HG03045 (cell line): Measurements from ENCODE around the gene PIPOX.

ENCODE experiments used
- ATAC-seq: cut with Tn5 transposase; IDR thresholded peaks from one replicate; pipeline ENCODE4 v1.9.1; 2021; ENCODE audit warnings: mild to moderate bottlenecking, moderate library complexity; ENCODE audit not compliant: unreplicated experiment

Gene PIPOX

DNA sequence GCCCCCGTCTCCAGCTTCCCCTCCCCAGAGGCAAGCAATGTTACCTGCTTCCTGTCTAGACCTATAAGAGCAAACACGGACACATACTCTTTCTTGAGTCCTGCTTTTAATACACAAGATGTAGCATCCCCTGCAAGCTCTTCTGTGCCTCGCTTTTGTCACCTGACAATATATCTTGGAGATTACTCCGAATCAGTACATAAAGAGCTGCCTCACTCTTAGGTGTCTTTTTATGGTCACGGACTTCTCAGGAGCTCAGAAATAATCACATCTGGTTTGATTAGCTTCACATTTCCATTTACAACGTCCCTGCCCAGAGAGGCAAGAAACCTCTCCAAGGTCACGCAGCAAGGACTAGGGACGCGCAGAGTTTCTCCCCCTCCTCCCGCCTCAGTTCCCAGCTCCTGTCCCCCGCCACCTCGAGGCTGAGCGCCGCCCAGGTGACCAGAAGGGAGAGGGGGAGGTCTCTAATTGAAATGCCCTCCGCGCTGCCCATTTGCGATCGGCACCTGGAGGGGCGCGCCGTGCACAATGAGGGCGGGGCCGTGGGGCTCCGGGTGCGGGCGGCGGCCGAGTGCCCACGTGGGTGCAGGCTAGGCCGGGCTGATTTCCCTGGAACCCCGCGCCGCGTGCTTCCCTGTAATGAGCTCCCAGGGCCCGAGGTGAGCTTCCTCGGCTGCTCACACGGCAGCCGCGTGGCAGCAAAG lies 23.3 kb upstream of the PIPOX start:
- ATAC-seq = no peak

GRCh38 chr17:29020576-29020975 lies 22.4 kb upstream of the PIPOX start:
- ATAC-seq = no peak

DNA sequence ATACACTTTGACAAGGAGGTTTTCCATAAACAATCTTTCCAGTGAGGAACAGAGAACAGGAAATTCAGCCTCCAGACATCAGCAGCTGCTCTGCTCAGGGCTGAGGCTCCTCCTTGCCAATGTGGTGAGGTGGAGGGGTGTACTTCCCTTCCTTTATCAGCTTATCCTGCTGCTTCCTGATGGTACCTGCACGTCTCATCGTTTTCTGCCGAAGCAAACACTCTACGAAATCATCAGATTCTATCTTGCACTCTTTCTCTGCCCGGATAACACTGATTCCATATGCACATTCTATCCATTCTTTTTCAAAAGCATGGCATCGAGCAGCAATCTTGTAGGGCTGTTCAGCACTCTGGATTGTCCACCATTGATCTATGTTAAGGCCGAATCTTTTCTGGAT lies 21.7 kb upstream of the PIPOX start:
- ATAC-seq = no peak

- ATAC-seq = no peak
Measured at GRCh38 chr17:29022074-29022473, 20.9 kb upstream of the PIPOX start.

GRCh38 chr17:29024316-29024952 lies 18.5 kb upstream of the PIPOX start:
- ATAC-seq = no peak

GRCh38 chr17:29031488-29031887 lies 11.5 kb upstream of the PIPOX start:
- no peak for ATAC-seq

GRCh38 chr17:29032013-29032856 lies 10.7 kb upstream of the PIPOX start:
- ATAC-seq = no peak

DNA sequence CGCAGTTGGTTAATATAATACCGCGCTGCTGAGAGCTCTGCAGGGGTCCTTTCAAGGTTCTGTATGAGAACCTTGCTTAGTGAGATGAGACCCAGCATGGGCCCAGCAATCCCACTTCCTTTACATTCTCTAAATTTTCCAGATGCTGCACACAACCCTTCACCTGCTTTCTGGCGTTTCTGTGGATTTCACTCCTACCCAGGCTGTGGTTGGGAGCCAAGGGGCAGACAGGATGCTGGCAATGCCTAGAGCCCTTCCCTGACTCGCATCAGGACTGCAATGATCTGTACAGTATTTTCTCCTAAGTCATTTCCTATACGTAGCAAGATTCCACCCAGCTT lies 10.1 kb upstream of the PIPOX start:
- ATAC-seq = no peak

GRCh38 chr17:29034510-29034909 lies 8.4 kb upstream of the PIPOX start:
- ATAC-seq = no peak

GRCh38 chr17:29036584-29036983 lies 6.4 kb upstream of the PIPOX start:
- no peak for ATAC-seq

- no peak for ATAC-seq
Measured at GRCh38 chr17:29037739-29038084, 5.2 kb upstream of the PIPOX start.

DNA sequence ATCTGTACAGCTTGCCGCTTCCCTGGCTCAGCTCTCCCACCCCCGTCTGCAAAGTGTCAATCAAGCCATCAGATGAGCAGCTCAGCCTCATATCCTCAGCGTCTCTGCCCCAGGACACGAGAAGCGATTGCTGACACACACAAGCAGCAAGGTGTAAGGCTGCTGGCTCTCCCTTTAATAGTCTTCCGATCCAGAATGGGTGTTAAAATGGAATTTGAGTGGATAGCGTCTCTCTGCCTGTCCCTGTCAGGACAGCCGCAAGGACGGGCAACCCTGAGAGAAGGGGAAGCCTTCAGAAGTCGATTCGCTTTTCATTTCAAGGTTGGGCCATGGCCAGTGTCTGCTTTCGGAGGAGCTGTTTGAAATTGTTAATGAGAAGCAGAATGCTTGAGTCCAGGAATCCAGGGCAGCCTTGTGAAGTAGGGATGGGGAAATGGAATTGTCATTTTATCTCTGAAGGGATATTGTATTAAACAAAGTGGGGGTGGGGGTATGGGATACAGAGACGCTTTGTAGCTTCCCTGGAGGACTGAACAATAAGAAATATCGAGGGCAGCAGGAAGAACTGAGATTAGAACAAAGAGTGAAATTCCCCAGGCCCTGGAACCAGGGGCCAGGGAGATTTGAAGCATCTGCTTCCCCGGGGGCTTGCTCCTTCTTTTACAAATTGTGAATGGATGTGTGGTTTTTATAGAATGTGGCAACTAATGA lies 4.7 kb upstream of the PIPOX start:
- ATAC-seq = no peak

DNA sequence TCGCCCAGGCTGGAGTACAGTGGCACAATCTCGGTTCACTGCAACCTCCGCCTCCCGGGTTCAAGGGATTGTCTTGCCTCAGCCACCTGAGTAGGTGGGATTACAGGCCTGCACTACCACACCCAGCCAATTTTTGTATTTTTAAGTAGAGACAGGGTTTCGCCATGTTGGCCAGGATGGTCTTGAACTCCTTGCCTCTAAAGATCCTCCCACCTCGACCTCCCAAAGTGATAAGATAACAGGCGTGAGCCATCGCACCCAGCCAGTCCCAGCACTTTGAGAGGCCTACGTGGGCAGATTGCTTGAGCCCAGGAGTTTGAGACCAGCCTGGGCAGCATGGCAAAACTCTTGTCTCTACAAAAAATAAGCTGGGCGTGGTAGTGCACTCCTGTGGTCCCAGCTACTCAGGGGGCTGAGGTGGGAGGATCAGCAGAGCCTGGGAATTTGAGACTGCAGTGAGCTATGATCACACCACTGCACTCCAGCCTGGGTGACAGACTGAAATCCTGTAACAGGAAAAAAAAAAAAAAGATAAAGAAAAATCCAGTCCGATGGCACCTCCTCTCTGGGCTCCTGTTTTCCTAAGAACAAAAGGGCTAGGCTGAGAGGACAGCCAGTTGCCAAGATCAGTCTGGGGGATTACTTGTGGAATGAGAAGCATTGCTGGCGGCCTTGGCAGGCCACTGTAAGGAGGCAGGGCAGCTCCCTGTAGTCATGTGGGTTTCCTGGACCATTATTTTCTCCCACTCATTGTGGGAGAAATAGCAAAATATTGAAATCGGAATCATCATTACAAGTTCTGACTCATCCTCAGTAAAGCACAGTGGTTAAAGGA lies 3.0 kb upstream of the PIPOX start:
- ATAC-seq = no peak

DNA sequence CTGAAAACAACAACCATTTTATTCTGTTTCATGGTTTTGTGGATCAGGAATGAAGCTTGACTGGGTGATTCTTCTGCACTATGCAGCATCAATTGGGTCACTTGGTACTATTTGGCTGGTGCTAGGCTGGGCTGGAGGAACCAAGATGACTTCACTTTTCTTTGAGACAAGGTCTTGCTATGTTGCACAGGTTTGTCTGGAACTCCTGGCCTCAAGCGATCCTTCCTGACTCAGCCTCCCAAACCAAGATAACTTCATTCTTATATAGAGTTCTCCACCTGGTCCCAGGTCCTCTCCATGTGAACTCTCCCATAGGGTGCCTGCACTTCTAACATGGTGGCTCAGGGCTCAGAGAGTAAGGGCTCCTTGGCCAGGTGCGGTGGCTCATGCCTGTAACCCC lies 1.9 kb upstream of the PIPOX start:
- ATAC-seq = no peak

- ATAC-seq = no peak
Measured at GRCh38 chr17:29041571-29041970, 1.4 kb upstream of the PIPOX start.

GRCh38 chr17:29042026-29042678 lies 789 bp upstream of the PIPOX start:
- ATAC-seq = no peak

DNA sequence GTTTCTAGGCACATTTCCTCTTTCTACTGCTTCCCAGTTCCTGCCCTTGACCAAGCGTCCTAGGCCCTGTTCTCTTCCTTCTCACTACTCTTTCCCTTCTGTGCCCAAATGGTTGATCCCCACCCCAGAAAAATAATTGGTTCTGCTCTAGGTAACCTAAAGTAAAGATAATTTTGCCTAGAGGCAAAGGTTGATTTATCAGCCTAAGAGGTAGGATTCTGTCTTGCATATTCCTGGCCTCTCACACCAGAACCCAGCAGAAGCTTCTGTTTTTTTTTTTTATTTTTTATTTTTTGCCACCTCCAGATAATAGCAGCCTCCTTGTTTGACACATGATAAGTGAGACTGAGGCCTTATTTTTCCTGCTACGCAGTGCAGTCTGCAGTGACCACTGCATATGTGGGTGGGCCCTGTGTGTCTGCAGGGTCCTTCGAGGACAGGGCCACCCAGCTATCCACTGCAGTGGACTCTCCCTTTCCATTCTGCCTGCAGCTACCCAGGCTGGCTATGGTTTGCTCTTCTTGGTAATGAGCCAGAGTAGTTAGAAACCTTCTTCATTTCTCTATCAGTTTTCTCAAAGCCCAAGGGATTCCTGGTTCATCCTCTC lies 701 bp downstream of the PIPOX start:
- no peak for ATAC-seq

- no peak for ATAC-seq
Measured at GRCh38 chr17:29045026-29045425, 2.1 kb downstream of the PIPOX start.

DNA sequence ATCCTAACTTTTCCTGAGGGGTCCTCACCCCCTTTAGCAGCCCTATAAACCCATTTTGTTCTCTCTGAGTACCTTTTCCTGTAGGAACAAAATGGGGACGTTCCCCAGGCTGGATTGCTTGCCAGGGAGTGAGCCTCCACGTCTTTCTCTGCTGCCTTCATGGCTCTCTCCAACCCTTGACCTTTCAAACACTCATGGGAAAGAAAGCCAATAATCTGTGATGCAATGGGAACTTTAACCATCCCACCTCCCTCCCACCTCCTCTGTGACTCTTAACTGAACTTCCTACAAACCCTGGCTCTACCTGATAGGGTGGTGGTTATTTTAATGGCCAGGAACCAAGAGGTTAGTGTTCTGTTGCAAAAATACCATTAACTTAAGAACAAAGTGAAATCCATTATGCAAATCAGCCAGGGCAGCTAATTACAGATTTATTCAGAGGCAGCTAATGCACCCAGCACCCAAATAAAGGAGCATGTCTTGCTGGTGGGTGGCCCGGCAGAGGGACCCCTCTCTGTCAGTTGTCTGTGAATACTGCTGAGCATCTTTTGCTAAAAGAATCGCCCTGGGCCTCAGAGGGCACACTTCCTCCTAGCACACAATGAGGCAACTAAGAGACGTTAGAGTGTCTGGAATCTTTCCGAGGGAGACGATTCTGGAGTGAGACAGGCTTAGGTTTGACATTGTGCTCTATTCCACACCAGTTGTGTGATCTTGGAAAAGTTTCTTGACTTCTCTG lies 3.0 kb downstream of the PIPOX start:
- ATAC-seq = no peak
